ENCODE measurements around the gene APOBEC3G.
A peak's percentile ranks its signal among the peaks of the same experiment; 100 is the strongest.
"Not testable (repeated sequence)": the region's sequence is repeated elsewhere in the genome, so short reads cannot be mapped to it uniquely, and the experiment has no call there.

The APOBEC3G gene

DNA sequence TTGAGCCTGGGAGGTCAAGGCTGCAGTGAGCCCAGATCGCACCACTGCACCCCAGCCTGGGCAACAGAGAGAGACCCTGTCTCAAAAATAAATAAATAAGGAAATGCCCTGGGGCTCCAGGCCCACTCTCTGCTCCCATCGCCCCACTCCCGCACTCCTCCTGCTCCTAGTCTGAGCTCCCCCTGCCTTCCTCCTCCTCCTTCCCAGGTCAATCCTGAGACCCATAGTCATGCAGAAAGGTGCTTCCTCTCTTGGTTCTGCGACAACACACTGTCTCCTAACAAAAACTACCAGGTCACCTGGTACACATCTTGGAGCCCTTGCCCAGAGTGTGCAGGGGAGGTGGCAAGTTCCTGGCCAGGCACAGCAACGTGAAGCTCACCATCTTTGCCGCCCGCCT, 6.9 kb upstream of the APOBEC3G start:
- TF ChIP-seq CTCF (IDR thresholded peaks at IDR 0.05; ENCODE audit: borderline replicate concordance, insufficient read depth, low read depth, low read length): no peak
- no peak overlapping the region for H3K4me3 ChIP-seq (ENCODE audit: low read depth, low read length)

DNA sequence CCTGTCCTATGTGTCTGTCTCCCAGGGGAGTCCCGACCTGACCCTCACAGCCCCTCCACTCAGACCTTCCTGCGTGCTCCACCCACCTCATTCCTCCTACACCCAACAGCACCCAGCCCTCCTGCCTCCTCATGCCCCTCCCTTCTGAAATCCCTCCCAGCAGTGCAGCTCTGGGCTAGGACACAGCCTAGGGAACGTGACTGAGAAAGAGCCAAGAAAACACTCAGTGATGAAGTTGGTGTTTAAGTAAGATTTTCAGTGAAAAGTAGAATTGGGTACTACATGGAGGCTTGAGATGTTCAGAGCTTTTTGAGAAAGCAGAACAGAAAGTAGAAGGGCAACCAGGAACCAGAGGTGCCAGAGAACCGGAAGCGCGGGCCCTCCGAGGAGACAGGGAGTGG, 4.5 kb upstream of the APOBEC3G start:
- not testable (repeated sequence) for H3K4me3 ChIP-seq (ENCODE audit: low read depth, low read length)

- no peak overlapping the region for H3K4me3 ChIP-seq (ENCODE audit: low read depth, low read length)
These were observed 3.1 kb upstream of the APOBEC3G start for GRCh38 chr22:39073981-39074380.

GRCh38 chr22:39076155-39077025, 685 bp upstream of the APOBEC3G start:
- peak overlapping the region; percentile 21 for H3K4me3 ChIP-seq (ENCODE audit: low read depth, low read length)

More at GRCh38 chr22:39073981-39074380, 3.1 kb upstream of the APOBEC3G start:
- TF ChIP-seq CTCF (IDR thresholded peaks at IDR 0.05; ENCODE audit: borderline replicate concordance, insufficient read depth, low read depth, low read length): no peak

- H3K4me3 ChIP-seq (ENCODE audit: low read depth, low read length): peak overlapping the region; percentile 76
These were observed 837 bp downstream of the APOBEC3G start for GRCh38 chr22:39077912-39078311.

- TF ChIP-seq CTCF (IDR thresholded peaks at IDR 0.05; ENCODE audit: borderline replicate concordance, insufficient read depth, low read depth, low read length): no peak
- peak overlapping the region; percentile 76 for H3K4me3 ChIP-seq (ENCODE audit: low read depth, low read length)
These were observed 1.3 kb downstream of the APOBEC3G start for GRCh38 chr22:39078329-39078728.

DNA sequence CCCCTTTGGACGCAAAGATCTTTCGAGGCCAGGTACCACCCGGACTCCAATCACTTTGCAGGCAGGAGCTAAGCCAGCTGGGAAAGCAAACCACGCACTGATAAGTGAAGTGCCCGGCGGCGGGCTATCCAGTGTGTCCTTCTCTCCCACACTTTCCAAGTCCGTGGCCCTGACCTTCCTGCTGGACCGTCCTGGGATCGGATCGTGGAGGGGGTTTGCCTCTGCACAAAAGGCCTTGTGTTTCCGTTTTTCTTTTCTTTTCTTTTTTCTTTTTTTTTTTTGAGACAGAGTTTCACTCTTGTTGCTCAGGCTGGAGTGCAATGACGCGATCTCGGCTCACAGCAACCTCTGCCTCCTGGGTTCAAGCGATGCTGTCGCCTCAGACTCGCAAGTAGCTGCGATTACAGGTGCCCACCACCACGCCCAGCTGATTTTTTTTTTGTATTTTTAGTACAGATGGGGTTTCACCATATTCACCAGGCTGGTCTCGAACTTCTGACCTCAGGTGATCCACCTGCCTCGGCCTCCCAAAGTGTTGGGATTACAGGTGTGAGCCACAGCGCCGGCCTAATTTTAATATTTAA, 2.1 kb downstream of the APOBEC3G start:
- H3K4me3 ChIP-seq (ENCODE audit: low read depth, low read length): not testable (repeated sequence)

- no peak for TF ChIP-seq CTCF (IDR thresholded peaks at IDR 0.05; ENCODE audit: borderline replicate concordance, insufficient read depth, low read depth, low read length)
- peak overlapping the region; percentile 11 for H3K4me3 ChIP-seq (ENCODE audit: low read depth, low read length)
These were observed 3.1 kb downstream of the APOBEC3G start for GRCh38 chr22:39080052-39080762.

DNA sequence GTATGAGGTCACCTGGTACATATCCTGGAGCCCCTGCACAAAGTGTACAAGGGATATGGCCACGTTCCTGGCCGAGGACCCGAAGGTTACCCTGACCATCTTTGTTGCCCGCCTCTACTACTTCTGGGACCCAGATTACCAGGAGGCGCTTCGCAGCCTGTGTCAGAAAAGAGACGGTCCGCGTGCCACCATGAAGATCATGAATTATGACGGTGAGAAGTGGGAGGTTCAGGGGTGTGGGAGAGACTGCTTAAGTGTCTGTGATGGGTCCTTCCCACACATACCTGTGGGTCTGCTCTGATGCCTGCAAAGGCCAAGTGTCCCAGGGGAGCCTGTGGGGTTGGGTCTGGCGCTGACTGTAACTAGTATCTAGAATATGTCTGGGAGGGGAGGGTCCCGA, 3.9 kb downstream of the APOBEC3G start:
- no peak overlapping the region for H3K4me3 ChIP-seq (ENCODE audit: low read depth, low read length)
- TF ChIP-seq CTCF (IDR thresholded peaks at IDR 0.05; ENCODE audit: borderline replicate concordance, insufficient read depth, low read depth, low read length): no peak
